Fibroblast of mammary gland (primary cell): ENCODE results near the gene SF3A1.

Experiments used
- DNase-seq: peaks from one replicate; pipeline ENCODE4 v3.0.0-alpha.2; 2010; ENCODE audit warnings: low read depth
- H3K4me3 ChIP-seq: 2 replicates; pipeline ENCODE4 v1.5.1; 2011; ENCODE audit warnings: low read depth, mild to moderate bottlenecking, low read length, moderate library complexity; ENCODE audit not compliant: control insufficient read depth
- CTCF ChIP-seq: conservative IDR thresholded peaks from 2 replicates; pipeline ENCODE4 v1.5.1; 2011; ENCODE audit warnings: low read depth, low read length, inconsistent platforms; ENCODE audit not compliant: control insufficient read depth, insufficient read depth

Gene SF3A1

GRCh38 chr22:30335236-30335635 lies 21.5 kb downstream of the SF3A1 start:
- no peak for DNase-seq
- no peak for TF ChIP-seq CTCF
- H3K4me3 ChIP-seq = no peak overlapping the region

- no peak for TF ChIP-seq CTCF
- DNase-seq = no peak
- no peak overlapping the region for H3K4me3 ChIP-seq
Observed at GRCh38 chr22:30334646-30335045, 22.0 kb downstream of the SF3A1 start.

GRCh38 chr22:30333707-30334087 lies 23.0 kb downstream of the SF3A1 start:
- no peak for DNase-seq

GRCh38 chr22:30332994-30333706 lies 23.5 kb downstream of the SF3A1 start:
- no peak for TF ChIP-seq CTCF
- H3K4me3 ChIP-seq = no peak overlapping the region
- DNase-seq = no peak

More at GRCh38 chr22:30333707-30334087, 23.0 kb downstream of the SF3A1 start:
- no peak overlapping the region for H3K4me3 ChIP-seq
- TF ChIP-seq CTCF = no peak

GRCh38 chr22:30332551-30332950 lies 24.1 kb downstream of the SF3A1 start:
- DNase-seq = no peak
- TF ChIP-seq CTCF = no peak
- no peak overlapping the region for H3K4me3 ChIP-seq

GRCh38 chr22:30328466-30329049 lies 28.1 kb downstream of the SF3A1 start:
- no peak overlapping the region for H3K4me3 ChIP-seq
- TF ChIP-seq CTCF = no peak
- no peak for DNase-seq
